DOHH2 (cell line): ENCODE data around the gene FOXK1.

Experiments
- H3F3A ChIP-seq: fragments of 200-600 bp; sonication (generic), shearing (Covaris generic); 2 replicates; pipeline ENCODE4 v1.6.0; 2016; ENCODE audit warnings: antibody characterized with exemption, mild to moderate bottlenecking; ENCODE audit not compliant: control insufficient read depth, insufficient read depth
- H3K27ac ChIP-seq: fragments of 200-600 bp; sonication (generic); 2 replicates; pipeline ENCODE4 v1.5.1; 2014; ENCODE audit warnings: low read depth, mild to moderate bottlenecking, low read length, moderate library complexity
- H3K27me3 ChIP-seq: fragments of 200-600 bp; sonication (generic); 2 replicates; pipeline ENCODE4 v1.6.1; 2014; ENCODE audit warnings: mild to moderate bottlenecking, low read length, mixed read lengths; ENCODE audit not compliant: control insufficient read depth
- H3K36me3 ChIP-seq: fragments of 200-600 bp; sonication (generic); 2 replicates; pipeline ENCODE4 v1.6.1; 2014; ENCODE audit warnings: mild to moderate bottlenecking, low read length, moderate library complexity, mixed read lengths; ENCODE audit not compliant: control insufficient read depth
- H3K4me1 ChIP-seq: fragments of 200-600 bp; sonication (generic); 2 replicates; pipeline ENCODE4 v1.6.1; 2014; ENCODE audit warnings: mild to moderate bottlenecking, low read length, mixed read lengths; ENCODE audit not compliant: control insufficient read depth
- H3K4me2 ChIP-seq: fragments of 200-600 bp; sonication (generic); 2 replicates; pipeline ENCODE4 v1.6.0; 2014; ENCODE audit warnings: mild to moderate bottlenecking, low read length, moderate library complexity
- H3K4me3 ChIP-seq: fragments of 200-600 bp; sonication (generic); 2 replicates; pipeline ENCODE4 v1.5.1; 2014; ENCODE audit warnings: mild to moderate bottlenecking, low read length, mixed read lengths
- H3K79me2 ChIP-seq: fragments of 200-600 bp; sonication (generic); 2 replicates; pipeline ENCODE4 v1.6.1; 2014; ENCODE audit warnings: mild to moderate bottlenecking, low read length, mixed read lengths; ENCODE audit not compliant: control insufficient read depth
- H3K9me2 ChIP-seq: fragments of 200-600 bp; sonication (generic); replicated peaks from 2 replicates; pipeline ENCODE4 v1.6.1; 2014; ENCODE audit warnings: mild to moderate bottlenecking, low read length, mixed read lengths; ENCODE audit not compliant: control insufficient read depth
- H3K9me3 ChIP-seq: fragments of 200-600 bp; sonication (generic); 2 replicates; pipeline ENCODE4 v1.6.1; 2014; ENCODE audit warnings: antibody characterized with exemption, low read length, mixed read lengths; ENCODE audit not compliant: control insufficient read depth, insufficient read depth
- H4K20me1 ChIP-seq: fragments of 200-600 bp; sonication (generic); 2 replicates; pipeline ENCODE4 v1.6.0; 2014; ENCODE audit warnings: low read depth, mild to moderate bottlenecking, antibody characterized with exemption, low read length, moderate library complexity; ENCODE audit not compliant: control insufficient read depth, insufficient read depth
- CTCF ChIP-seq: fragments of 200-600 bp; sonication (generic); IDR thresholded peaks from one replicate; pipeline ENCODE4 v1.5.1; 2014; ENCODE audit warnings: antibody characterized with exemption, mild to moderate bottlenecking, low read depth, low read length; ENCODE audit not compliant: poor library complexity, severe bottlenecking
- EZH2phosphoT487 ChIP-seq: fragments of 200-600 bp; sonication (generic); IDR thresholded peaks from 2 replicates; pipeline ENCODE4 v1.6.1; 2017; ENCODE audit warnings: borderline replicate concordance, mild to moderate bottlenecking, antibody characterized with exemption, low read length, moderate library complexity, mixed read lengths

Gene FOXK1

DNA sequence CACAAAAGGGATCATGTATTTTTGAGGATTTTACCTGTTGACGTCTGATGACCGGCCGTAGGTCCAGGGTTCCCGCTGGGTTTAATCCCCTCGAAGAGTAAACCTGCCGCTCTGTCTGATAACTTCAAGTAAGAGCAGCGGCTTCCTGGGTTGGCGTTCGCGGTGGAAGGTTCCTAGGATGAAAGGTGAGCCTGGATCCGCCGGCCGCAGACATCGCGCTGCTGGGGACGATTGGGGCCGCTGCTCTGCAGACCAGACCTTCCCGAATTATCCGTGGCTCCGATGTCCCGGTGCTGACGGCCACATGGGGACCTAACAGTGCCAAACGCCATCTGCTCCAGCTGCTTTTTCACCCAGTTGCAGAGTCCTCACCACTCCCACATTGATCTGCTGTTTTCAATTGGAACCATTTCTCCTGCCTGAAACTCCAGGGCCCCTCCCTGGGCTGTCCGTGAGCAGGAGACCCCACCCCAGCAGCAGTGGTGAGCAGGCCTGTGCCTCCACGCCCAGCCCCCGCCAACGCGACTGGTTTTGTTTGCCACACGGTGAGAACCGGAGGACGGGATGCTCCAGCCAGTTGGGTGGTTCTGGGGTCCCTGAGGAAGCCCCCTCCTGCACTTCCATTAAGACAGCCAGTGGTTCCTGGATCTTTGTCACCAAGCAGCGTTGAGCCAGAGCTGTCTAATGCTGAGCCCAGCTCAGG is 81.1 kb downstream of the FOXK1 start:
- Histone ChIP-seq H3K9me3 (no peaks in the 10 kb centered on the region), H3K4me2 (no peak overlapping the region), H3K36me3 (peaks cover 69% of the 10 kb centered on the region), H3K9me2 (no peaks in the 10 kb centered on the region), H3K4me3 (no peak overlapping the region), H3F3A (no peaks in the 10 kb centered on the region), H3K79me2 (no peaks in the 10 kb centered on the region), H4K20me1 (peaks cover 8% of the 10 kb centered on the region; the same call in 1 of the 2 replicates), H3K27me3 (no peaks in the 10 kb centered on the region), H3K4me1 (no peaks in the 10 kb centered on the region), H3K27ac (no peak overlapping the region)
- TF ChIP-seq CTCF = no peak

DNA sequence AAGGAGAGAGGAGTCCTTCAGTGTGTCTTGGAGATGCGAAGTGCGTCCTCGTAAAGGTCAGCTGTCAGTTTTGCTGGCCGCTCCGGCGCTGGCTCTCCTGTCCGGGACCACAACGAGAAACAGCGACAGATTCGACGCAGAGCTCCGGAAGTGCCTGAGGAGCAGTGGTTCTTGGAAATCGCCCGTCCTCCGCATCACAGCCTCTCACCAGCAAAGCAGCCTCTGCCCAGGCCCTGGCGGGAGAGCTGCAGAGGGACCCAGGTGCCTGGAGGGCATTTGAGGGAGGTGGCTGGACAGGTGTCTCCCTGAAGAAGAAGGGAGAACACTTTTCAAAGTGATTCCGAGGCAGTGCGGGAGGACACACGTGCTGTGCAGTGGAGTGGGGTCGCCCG is 81.7 kb downstream of the FOXK1 start:
- H3K79me2 ChIP-seq = no peaks in the 10 kb centered on the region
- H3K4me1 ChIP-seq = no peaks in the 10 kb centered on the region
- H3K36me3 ChIP-seq = peaks cover 64% of the 10 kb centered on the region
- H3K9me2 ChIP-seq = no peaks in the 10 kb centered on the region
- no peaks in the 10 kb centered on the region for H3K27me3 ChIP-seq
- H3K27ac ChIP-seq = no peak overlapping the region
- no peak for TF ChIP-seq EZH2phosphoT487
- TF ChIP-seq CTCF = no peak
- peaks cover 8% of the 10 kb centered on the region; the same call in 1 of the 2 replicates for H4K20me1 ChIP-seq
- H3K9me3 ChIP-seq = no peaks in the 10 kb centered on the region
- H3K4me3 ChIP-seq = no peak overlapping the region
- no peaks in the 10 kb centered on the region for H3F3A ChIP-seq
- H3K4me2 ChIP-seq = no peak overlapping the region

DNA sequence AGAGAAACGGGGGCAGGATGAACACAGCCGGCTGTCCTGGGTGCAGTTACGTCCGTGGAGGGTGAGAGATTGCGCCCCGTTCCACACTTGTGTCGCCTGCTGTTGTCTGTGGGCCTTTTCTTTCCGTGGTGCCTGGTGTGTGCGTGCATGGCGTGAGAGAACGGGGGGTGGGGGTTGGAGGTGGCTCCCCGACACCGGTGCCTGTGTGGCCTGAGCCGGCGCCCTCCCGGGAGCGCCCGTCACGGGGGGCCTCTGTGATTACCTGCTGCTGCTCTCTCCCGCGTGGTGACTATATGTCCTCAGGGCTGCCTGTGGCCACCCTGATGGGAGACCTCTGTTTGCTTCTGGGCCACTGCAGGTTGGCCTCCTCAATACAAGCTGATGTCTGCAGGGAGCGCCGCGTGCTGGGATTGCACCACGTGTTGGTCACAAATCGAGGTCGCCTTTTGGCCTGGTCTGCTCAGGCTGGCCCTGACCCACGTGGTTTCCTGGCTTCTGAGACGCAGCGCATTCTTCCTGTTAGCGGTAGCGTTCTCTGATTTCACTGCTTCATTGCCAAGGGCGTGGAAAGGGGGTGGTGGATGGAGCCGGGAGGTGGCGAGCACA is 82.4 kb downstream of the FOXK1 start:
- Histone ChIP-seq H3K4me2 (no peak overlapping the region), H3K9me2 (no peaks in the 10 kb centered on the region), H3K4me3 (no peak overlapping the region), H3K9me3 (no peaks in the 10 kb centered on the region), H3F3A (no peaks in the 10 kb centered on the region; the same call in 1 of the 2 replicates), H3K27me3 (no peaks in the 10 kb centered on the region), H3K4me1 (no peaks in the 10 kb centered on the region), H3K27ac (no peak overlapping the region), H3K36me3 (peaks cover 57% of the 10 kb centered on the region), H3K79me2 (no peaks in the 10 kb centered on the region), H4K20me1 (peaks cover 8% of the 10 kb centered on the region; the same call in 1 of the 2 replicates)
- no peak for TF ChIP-seq EZH2phosphoT487
- TF ChIP-seq CTCF = no peak
